K562 (cell line): Measurements from ENCODE around the gene GRIN2D. TPM values are rescaled to one million over a fixed set of nuclear protein-coding genes. Genes with fewer than 3 reads are reported as not detected.

Experiments used
- BCOR ChIP-seq: fragments of 450-650 bp; IDR thresholded peaks from 2 replicates; pipeline ENCODE4 v1.6.1; 2016
- BRD9 ChIP-seq: fragments of 450-650 bp; IDR thresholded peaks from 2 replicates; pipeline ENCODE4 v1.6.1; 2018; ENCODE audit warnings: low read depth; ENCODE audit not compliant: partially characterized antibody
- CEBPB ChIP-seq: fragments of 450-650 bp; IDR thresholded peaks from 2 replicates; pipeline ENCODE4 v1.6.1; 2016; ENCODE audit warnings: missing genetic modification characterization, missing compliant biosample characterization
- JUND ChIP-seq, 2 experiments: IDR thresholded peaks; 2 replicates in 1 of 2; 3 replicates in 1 of 2; pipeline ENCODE4 v1.6.1; 2011; ENCODE audit warnings: borderline replicate concordance in 2 of 2, low read depth in 2 of 2, low read length in 2 of 2, improper control_type of control experiment in 1 of 2, missing biosample characterization in 1 of 2, missing genetic modification characterization in 1 of 2, missing genetic modification reagents in 1 of 2
- KLF6 ChIP-seq: fragments of 250-450 bp; sonication (Bioruptor Pico); IDR thresholded peaks from 2 replicates; pipeline ENCODE4 v1.4.0; 2020; ENCODE audit warnings: mild to moderate bottlenecking, moderate library complexity, borderline replicate concordance
- MEF2A ChIP-seq: IDR thresholded peaks from 2 replicates; pipeline ENCODE4 v1.6.1; 2011; ENCODE audit warnings: low read depth, mild to moderate bottlenecking, low read length, moderate library complexity; ENCODE audit not compliant: control insufficient read depth
- MTA3 ChIP-seq: fragments of 450-650 bp; formaldehyde crosslinking; IDR thresholded peaks from 2 replicates; pipeline ENCODE4 v1.6.1; 2017; ENCODE audit warnings: mild to moderate bottlenecking, borderline replicate concordance
- REST ChIP-seq, 2 experiments: fragments of 450-650 bp; formaldehyde crosslinking in 1 of 2; IDR thresholded peaks; 2 replicates each; pipeline versions ENCODE4 v1.4.0 to v1.6.1; 2014 to 2020; ENCODE audit warnings: mild to moderate bottlenecking in 2 of 2, borderline replicate concordance in 1 of 2, low read depth in 1 of 2
- SMC3 ChIP-seq: conservative IDR thresholded peaks from 2 replicates; pipeline ENCODE4 v1.6.1; 2011; ENCODE audit warnings: low read depth, low read length, improper control_type of control experiment; ENCODE audit not compliant: insufficient read depth
- TEAD1 ChIP-seq, 2 experiments: fragments of 450-650 bp in 1 of 2; sonication (generic) in 1 of 2; formaldehyde crosslinking; IDR thresholded peaks; 2 replicates each; pipeline versions ENCODE4 v1.4.0 to v1.8.0; 2020 to 2022; ENCODE audit warnings: mild to moderate bottlenecking in 2 of 2, missing genetic modification reagents in 1 of 2
- XRCC3 ChIP-seq: fragments of 450-650 bp; IDR thresholded peaks from 2 replicates; pipeline ENCODE4 v1.6.1; 2017; ENCODE audit warnings: mild to moderate bottlenecking, moderate library complexity
- YY1 ChIP-seq, 3 experiments: IDR thresholded peaks; 2 replicates each; pipeline ENCODE4 v1.6.1; 2011; ENCODE audit warnings: low read length in 2 of 3, mild to moderate bottlenecking in 2 of 3, moderate library complexity in 2 of 3, borderline replicate concordance in 1 of 3, control low read depth in 1 of 3, low read depth in 1 of 3; ENCODE audit not compliant: insufficient read depth in 3 of 3, insufficient replicate concordance in 2 of 3, control insufficient read depth in 1 of 3, insufficient read length in 1 of 3; ENCODE audit errors: extremely low read depth in 1 of 3
- ZNF217 ChIP-seq: sonication (generic); formaldehyde crosslinking; IDR thresholded peaks from 2 replicates; pipeline ENCODE4 v1.8.0; 2022; ENCODE audit warnings: mild to moderate bottlenecking, missing genetic modification reagents
- ZNF445 ChIP-seq: fragments of 250-450 bp; sonication (Bioruptor Pico); IDR thresholded peaks from 2 replicates; pipeline ENCODE4 v1.4.0; 2020; ENCODE audit warnings: low read depth, mild to moderate bottlenecking, moderate library complexity
- polyA plus RNA-seq, 8 experiments: library from polyadenylated mRNA; depleted of rRNA in 4 of 8; stranded (reverse) in 5 of 8; unstranded in 3 of 8; fragments of >200 nt; fragmentation: Nextera tagmentation in 2 of 8; fragmentation: Illumina TruSeq in 1 of 8; extraction: Ambion mirVana in 2 of 8; extraction: Trizol in 1 of 8; gene quantifications; 2 replicates each; pipeline versions ENCODE4 v1.2.1 to v1.2.3, GENCODE V29; 2011 to 2014; ENCODE audit warnings: inconsistent platforms in 1 of 8, missing spikeins in 1 of 8
- total RNA-seq, 7 experiments: library from RNA; depleted of rRNA in 6 of 7; stranded (reverse); fragments of >200 nt in 6 of 7; fragmentation: Illumina TruSeq in 2 of 7; extraction: Trizol in 2 of 7; gene quantifications; 2 replicates each; pipeline versions ENCODE4 v1.2.1 to v1.2.3, GENCODE V29; 2011 to 2021; ENCODE audit warnings: low replicate concordance in 1 of 7
- TF ChIP-seq, protein P1 (sequence below): sonication (generic); formaldehyde crosslinking; IDR thresholded peaks from 2 replicates; pipeline ENCODE4 v1.8.1; 2023; ENCODE audit warnings: mild to moderate bottlenecking, missing genetic modification reagents

The GRIN2D gene
- total and polyA plus RNA-seq, 9 of the 15 experiments (the other 6 are each of a cell fraction or from before 2014, with no cell fraction given): 0.32 to 31.5 (median 1.8) TPM

GRCh38 chr19:48418317-48419064, 25.0 kb downstream of the GRIN2D start (continued):
- peak; percentile 13; the same call in 1 of the 2 replicates for TF ChIP-seq REST (IDR thresholded peaks at IDR 0.05; ENCODE audit: borderline replicate concordance)
- no peak for TF ChIP-seq REST (CRISPR knock-in tag; IDR thresholded peaks at IDR 0.05; ENCODE audit: low read depth)
- no peak for TF ChIP-seq MTA3
- TF ChIP-seq ZNF217 (CRISPR knock-in tag): no peak
- no peak for TF ChIP-seq KLF6 (CRISPR knock-in tag)
- peak; percentile 34 for TF ChIP-seq JUND (IDR thresholded peaks at IDR 0.05; ENCODE audit: borderline replicate concordance, low read depth, low read length)
- TF ChIP-seq JUND (tag; IDR thresholded peaks at IDR 0.05; ENCODE audit: borderline replicate concordance, low read depth, low read length): peak; percentile 49; the same call in 1 of the 3 replicates
- TF ChIP-seq MEF2A: no peak
- peak; percentile 40 to 43; a peak in 1 of 4 replicates for TF ChIP-seq TEAD1 (CRISPR knock-in tag; IDR thresholded peaks at IDR 0.05)
- no peak for TF ChIP-seq CEBPB
- peak in 1 of 3 experiments; percentile 60 for TF ChIP-seq YY1 (IDR thresholded peaks at IDR 0.05; ENCODE audit: borderline replicate concordance in 1 of 3, control insufficient read depth in 1 of 3, extremely low read depth in 1 of 3, insufficient read depth in 3 of 3, insufficient read length in 1 of 3, insufficient replicate concordance in 2 of 3, low read depth in 1 of 3, low read length in 2 of 3)
- TF ChIP-seq BRD9: no peak
- TF ChIP-seq, protein P1, sequence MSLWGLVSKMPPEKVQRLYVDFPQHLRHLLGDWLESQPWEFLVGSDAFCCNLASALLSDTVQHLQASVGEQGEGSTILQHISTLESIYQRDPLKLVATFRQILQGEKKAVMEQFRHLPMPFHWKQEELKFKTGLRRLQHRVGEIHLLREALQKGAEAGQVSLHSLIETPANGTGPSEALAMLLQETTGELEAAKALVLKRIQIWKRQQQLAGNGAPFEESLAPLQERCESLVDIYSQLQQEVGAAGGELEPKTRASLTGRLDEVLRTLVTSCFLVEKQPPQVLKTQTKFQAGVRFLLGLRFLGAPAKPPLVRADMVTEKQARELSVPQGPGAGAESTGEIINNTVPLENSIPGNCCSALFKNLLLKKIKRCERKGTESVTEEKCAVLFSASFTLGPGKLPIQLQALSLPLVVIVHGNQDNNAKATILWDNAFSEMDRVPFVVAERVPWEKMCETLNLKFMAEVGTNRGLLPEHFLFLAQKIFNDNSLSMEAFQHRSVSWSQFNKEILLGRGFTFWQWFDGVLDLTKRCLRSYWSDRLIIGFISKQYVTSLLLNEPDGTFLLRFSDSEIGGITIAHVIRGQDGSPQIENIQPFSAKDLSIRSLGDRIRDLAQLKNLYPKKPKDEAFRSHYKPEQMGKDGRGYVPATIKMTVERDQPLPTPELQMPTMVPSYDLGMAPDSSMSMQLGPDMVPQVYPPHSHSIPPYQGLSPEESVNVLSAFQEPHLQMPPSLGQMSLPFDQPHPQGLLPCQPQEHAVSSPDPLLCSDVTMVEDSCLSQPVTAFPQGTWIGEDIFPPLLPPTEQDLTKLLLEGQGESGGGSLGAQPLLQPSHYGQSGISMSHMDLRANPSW (CRISPR knock-in tag): no peak
- no peak for TF ChIP-seq XRCC3
- TF ChIP-seq ZNF445 (CRISPR knock-in tag): no peak
- TF ChIP-seq BCOR: no peak
- TF ChIP-seq SMC3: no peak
